Ishikawa (cell line): ENCODE measurements around the gene GAPVD1.

Experiments used
- EGR1 ChIP-seq: IDR thresholded peaks from 2 replicates; pipeline ENCODE4 v1.6.1; 2012
- REST ChIP-seq: IDR thresholded peaks from 2 replicates; pipeline ENCODE4 v1.6.1; 2012; ENCODE audit warnings: low read depth, mild to moderate bottlenecking

- TF ChIP-seq EGR1 (no peak), REST (no peak)
Observed at GRCh38 chr9:125325826-125326225, 64.2 kb downstream of the GAPVD1 start.
